ENCODE measurements around the gene RHBDF1. TPM values are rescaled to one million over a fixed set of nuclear protein-coding genes. Genes with fewer than 3 reads are reported as not detected.

The RHBDF1 gene
- total RNA-seq, 2 donors from 2014 or later, result 55.4 to 79.5 TPM

DNA sequence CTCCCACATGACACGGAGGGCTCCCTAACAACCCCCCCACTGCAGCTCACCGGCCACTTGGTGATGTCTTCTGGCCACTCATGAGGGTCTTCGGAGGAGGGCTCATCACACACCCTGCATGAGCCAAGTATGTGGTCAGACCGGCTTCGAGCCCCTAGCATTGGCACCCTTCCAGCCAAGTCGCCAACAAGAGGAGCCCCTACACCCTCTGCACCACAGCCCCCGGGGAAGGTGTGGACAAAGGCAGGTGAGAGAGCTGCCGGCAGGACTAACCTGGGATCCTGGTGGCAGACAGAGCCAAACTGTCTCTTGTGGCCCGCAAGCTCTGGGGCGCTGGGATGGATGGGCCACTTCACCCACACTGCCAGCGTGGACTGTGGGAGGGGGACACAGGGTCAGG lies 12.3 kb downstream of the RHBDF1 start:
- no peaks in the 10 kb centered on the region for H3K4me1 ChIP-seq (replicated peaks)
- no peak overlapping the region for H3K4me3 ChIP-seq
- no peaks in the 10 kb centered on the region for H3K9me3 ChIP-seq
- TF ChIP-seq POLR2AphosphoS5 (IDR thresholded peaks at IDR 0.05), result no peak
- TF ChIP-seq POLR2A (IDR thresholded peaks at IDR 0.05), result no peak
- TF ChIP-seq, protein P1, sequence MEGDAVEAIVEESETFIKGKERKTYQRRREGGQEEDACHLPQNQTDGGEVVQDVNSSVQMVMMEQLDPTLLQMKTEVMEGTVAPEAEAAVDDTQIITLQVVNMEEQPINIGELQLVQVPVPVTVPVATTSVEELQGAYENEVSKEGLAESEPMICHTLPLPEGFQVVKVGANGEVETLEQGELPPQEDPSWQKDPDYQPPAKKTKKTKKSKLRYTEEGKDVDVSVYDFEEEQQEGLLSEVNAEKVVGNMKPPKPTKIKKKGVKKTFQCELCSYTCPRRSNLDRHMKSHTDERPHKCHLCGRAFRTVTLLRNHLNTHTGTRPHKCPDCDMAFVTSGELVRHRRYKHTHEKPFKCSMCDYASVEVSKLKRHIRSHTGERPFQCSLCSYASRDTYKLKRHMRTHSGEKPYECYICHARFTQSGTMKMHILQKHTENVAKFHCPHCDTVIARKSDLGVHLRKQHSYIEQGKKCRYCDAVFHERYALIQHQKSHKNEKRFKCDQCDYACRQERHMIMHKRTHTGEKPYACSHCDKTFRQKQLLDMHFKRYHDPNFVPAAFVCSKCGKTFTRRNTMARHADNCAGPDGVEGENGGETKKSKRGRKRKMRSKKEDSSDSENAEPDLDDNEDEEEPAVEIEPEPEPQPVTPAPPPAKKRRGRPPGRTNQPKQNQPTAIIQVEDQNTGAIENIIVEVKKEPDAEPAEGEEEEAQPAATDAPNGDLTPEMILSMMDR (IDR thresholded peaks at IDR 0.05), result no peak
- no peak overlapping the region for H3K27ac ChIP-seq
- intact Hi-C loops (cut with DNase I), result no loop called here
- 84% methylated on average over 6 of the region's 11 CpGs for WGBS
- no peaks in the 10 kb centered on the region for H3K27me3 ChIP-seq (replicated peaks; ENCODE audit: insufficient read depth)
- no peak for DNase-seq (ENCODE audit: low spot score)
- H3K36me3 ChIP-seq, result peaks cover 4 to 57% of the 10 kb centered on the region in 2 donors

DNA sequence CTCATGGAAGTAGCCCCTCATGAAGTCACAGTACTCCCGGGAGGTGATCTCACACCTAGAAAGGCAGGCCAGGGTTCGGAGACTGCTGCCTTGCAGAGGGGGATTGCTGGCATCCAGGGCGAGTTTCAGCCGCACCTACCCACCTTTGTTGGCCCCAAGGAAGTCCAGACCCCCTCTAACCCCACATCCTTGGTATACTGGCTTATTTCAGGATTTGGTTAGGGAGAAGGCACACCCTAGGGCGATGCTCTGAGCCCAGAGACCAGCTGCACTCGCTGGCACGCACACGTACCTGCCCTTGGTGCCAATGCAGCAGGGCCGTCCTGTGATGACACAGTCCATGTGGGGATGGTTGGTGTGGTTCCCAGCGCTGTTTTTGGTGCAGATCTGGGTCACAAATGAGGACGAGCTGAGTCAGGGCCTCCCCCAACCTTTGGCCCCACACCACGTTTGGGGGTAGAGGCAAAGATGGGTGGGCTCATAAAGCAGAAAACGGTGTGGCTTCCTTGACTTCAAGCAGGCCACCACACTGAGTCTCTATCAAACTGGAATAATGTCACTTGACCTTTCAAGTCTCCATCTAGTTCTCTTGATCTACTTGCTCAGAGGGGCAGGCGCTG lies 12.9 kb downstream of the RHBDF1 start:
- Histone ChIP-seq H3K27me3 (replicated peaks; ENCODE audit: insufficient read depth) (no peaks in the 10 kb centered on the region), H3K27ac (no peak overlapping the region), H3K4me1 (replicated peaks) (no peaks in the 10 kb centered on the region), H3K4me3 (no peak overlapping the region), H3K36me3 (peaks cover 4 to 55% of the 10 kb centered on the region in 2 donors), H3K9me3 (no peaks in the 10 kb centered on the region)
- DNase-seq (ENCODE audit: low spot score), result no peak
- 89% methylated on average over 14 of the region's 14 CpGs for WGBS
- TF ChIP-seq, protein P1 (IDR thresholded peaks at IDR 0.05), result no peak
- TF ChIP-seq POLR2A (IDR thresholded peaks at IDR 0.05), result no peak
- no peak for TF ChIP-seq POLR2AphosphoS5 (IDR thresholded peaks at IDR 0.05)
- intact Hi-C loops (cut with DNase I), result no loop called here

DNA sequence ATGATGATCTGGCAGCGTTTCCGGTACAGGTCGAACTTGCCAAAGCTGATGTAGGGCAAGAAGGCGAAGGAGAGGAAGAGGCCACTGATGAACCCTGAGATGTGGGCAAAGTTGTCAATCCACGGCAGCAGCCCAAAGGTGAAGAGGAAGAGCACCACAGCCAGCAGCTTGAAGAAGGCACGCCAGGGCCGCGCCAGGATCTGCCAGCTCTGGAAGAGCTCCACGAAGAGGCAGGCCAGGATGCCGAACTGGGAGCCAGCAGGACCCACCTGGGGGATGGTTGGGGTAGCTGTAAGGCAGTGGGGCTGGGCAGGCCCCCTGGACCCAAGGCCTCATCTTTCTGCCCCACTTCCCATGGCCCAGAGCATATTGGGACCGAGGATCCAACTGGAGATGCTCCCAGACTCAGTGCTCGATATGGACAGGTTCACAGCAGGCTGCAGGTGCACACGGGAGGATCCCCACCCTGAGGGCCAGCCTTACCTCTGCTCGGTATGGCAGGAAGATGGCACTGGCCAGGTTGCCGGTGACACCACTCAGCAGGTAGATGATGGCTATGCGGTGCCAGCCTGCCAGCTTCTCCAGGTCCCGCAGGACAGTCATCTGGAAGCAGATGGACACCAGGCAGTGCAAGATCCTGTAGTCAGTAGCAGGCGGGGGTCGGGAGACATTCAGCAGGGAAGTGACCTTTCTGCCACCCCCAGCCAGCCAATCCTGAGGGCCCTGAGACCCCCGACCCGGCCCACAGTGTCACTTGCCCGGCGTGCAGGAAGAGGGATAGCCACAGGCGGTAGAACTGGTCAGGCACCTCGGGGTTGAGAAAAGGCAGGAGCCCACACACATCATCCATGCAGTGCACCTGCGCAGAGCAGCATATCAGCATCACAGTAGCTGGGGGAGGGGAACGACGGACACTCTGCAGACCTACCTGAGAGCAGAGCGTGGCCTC lies 13.7 kb downstream of the RHBDF1 start:
- no peak overlapping the region for H3K4me3 ChIP-seq
- intact Hi-C loops (cut with DNase I), result no loop called here
- H3K9me3 ChIP-seq, result no peaks in the 10 kb centered on the region
- DNase-seq (ENCODE audit: low spot score), result no peak
- 81% methylated on average over 27 of the region's 29 CpGs for WGBS
- H3K27ac ChIP-seq, result no peak overlapping the region
- no peak for TF ChIP-seq POLR2A (IDR thresholded peaks at IDR 0.05)
- TF ChIP-seq POLR2AphosphoS5 (IDR thresholded peaks at IDR 0.05), result no peak
- TF ChIP-seq, protein P1 (IDR thresholded peaks at IDR 0.05), result no peak
- no peaks in the 10 kb centered on the region for H3K4me1 ChIP-seq (replicated peaks)
- H3K27me3 ChIP-seq (replicated peaks; ENCODE audit: insufficient read depth), result no peaks in the 10 kb centered on the region
- H3K36me3 ChIP-seq, result peaks cover 4 to 51% of the 10 kb centered on the region in 2 donors

DNA sequence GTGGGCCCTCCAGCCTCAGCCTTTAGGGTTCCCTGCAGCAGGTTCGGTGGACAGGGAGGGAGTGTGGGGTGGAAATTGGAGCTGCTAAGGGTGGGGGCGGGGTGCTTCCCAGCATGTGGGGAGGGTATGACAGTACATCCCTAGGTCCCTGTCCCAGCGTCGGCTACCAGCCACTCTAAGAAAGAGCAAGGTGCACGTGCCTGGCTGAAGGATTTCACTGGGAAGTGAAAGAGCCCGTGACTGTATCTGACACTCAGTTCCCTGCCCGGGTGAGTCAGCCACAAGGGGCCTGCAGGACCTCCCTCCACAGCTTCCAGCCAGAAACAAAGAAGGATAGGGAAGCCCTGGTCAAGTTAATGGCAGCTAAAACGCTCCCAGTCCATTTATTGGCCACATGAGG lies 14.7 kb downstream of the RHBDF1 start:
- no peaks in the 10 kb centered on the region for H3K27me3 ChIP-seq (replicated peaks; ENCODE audit: insufficient read depth)
- no peaks in the 10 kb centered on the region for H3K9me3 ChIP-seq
- TF ChIP-seq, protein P1 (IDR thresholded peaks at IDR 0.05), result no peak
- TF ChIP-seq POLR2A (IDR thresholded peaks at IDR 0.05) (no peak), POLR2AphosphoS5 (IDR thresholded peaks at IDR 0.05) (no peak)
- no peak for DNase-seq (ENCODE audit: low spot score)
- intact Hi-C loops (cut with DNase I), result no loop called here
- H3K27ac ChIP-seq, result no peak overlapping the region
- 56% methylated on average over 8 of the region's 8 CpGs for WGBS
- no peaks in the 10 kb centered on the region for H3K4me1 ChIP-seq (replicated peaks)
- peaks cover 0 to 43% of the 10 kb centered on the region in 2 donors for H3K36me3 ChIP-seq
- no peak overlapping the region for H3K4me3 ChIP-seq

All from prostate gland (tissue), 2 donors.